HS-27A (cell line): ENCODE results near the gene NINJ2.
"Not testable (repeated sequence)": the region's sequence is repeated elsewhere in the genome, so short reads cannot be mapped to it uniquely, and the experiment has no call there.

Source experiments
- DNase-seq: peaks from one replicate; pipeline ENCODE4 v3.0.0-alpha.2; 2012; ENCODE audit warnings: low read depth, missing footprints

Gene NINJ2

GRCh38 chr12:641321-641720 lies 21.9 kb downstream of the NINJ2 start:
- not testable (repeated sequence) for DNase-seq

DNA sequence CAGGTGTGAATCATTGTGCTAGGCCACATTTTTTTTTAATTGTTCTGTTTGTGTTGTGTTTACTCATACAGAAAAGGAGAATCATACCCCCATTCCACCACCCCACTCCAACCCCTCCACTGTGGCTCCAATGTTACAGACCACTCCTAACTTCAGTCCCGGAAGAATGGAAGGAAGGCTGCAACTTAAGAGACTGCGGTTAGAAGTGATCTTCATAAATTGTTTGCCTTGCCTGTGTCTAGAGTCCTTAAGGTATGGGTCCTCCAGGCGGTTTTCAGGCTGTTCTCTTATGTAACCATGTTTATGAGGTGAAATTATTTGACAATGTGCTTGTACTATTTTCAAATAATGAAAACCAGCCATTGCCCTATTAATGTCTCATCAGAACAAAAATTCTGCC lies 22.5 kb downstream of the NINJ2 start:
- no peak for DNase-seq

GRCh38 chr12:639988-640387 lies 23.3 kb downstream of the NINJ2 start:
- no peak for DNase-seq

- no peak for DNase-seq
Measured at GRCh38 chr12:639566-639965, 23.7 kb downstream of the NINJ2 start.

GRCh38 chr12:638953-639557 lies 24.2 kb downstream of the NINJ2 start:
- no peak for DNase-seq

GRCh38 chr12:636632-637031 lies 26.6 kb downstream of the NINJ2 start:
- no peak for DNase-seq

- DNase-seq, result no peak
Measured at GRCh38 chr12:633731-634130, 29.5 kb downstream of the NINJ2 start.

GRCh38 chr12:632102-632696 lies 31.0 kb downstream of the NINJ2 start:
- peak; percentile 74 for DNase-seq

DNA sequence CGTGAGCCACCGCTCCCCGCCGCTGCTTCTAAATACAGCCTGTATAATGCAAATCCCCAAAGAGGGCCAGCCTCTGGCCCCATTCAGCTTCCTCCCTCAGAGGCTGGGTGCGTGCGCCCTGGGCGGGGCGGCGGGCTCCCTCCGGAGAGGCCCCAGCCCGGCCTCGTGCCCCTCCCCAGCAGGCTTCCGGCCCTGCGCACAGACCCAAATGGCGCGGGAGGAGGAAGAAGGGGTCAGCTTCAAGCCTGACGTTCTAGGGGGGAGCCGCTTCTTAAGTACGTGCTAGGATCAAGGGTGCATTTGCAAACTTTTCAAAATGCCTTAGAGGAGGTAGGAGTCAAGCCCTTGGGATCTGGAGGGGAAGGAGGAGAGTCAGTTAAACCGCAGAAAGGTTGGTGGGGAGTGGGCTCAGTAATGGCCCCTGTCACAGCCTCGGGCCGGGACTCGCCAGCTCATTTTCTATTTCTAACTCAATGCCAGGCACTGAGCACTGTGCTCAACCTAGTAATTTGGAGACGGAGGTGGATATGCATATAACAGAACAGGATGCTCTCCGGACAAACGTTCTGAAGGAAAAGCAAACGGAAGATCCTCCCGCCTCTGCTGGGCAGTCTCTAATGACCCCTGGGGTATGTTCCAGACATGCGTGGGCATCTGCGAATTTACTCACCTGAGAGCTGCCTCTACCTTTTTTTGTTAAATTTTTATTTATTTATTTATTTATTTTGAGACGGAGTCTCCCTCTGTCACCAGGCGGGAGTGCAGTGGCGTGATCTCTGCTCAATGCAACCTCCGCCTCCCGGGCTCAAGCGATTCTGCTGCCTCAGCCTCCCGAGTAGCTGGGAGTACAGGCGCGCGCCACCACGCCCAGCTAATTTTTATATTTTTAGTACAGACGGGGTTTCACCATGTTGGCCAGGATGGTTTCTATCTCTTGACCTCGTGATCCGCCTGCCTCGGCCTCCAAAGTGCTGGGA lies 32.3 kb downstream of the NINJ2 start:
- DNase-seq, result no peak

DNA sequence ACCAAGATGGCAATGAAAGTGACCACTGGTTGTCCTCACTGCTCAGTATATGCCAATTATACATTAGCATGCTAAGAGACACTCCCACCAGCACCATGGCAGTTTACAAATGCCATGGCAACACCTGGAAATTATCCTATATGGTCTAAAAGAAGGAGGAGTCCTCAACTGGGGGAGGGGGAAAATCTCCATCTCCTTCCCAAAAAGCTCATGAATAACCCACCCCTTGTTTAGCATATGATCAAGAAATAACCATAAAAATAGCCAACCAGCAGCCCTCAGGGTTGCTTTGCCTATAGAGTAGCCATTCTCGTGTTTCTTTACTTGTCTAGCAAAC lies 34.5 kb downstream of the NINJ2 start:
- DNase-seq, result not testable (repeated sequence)

DNA sequence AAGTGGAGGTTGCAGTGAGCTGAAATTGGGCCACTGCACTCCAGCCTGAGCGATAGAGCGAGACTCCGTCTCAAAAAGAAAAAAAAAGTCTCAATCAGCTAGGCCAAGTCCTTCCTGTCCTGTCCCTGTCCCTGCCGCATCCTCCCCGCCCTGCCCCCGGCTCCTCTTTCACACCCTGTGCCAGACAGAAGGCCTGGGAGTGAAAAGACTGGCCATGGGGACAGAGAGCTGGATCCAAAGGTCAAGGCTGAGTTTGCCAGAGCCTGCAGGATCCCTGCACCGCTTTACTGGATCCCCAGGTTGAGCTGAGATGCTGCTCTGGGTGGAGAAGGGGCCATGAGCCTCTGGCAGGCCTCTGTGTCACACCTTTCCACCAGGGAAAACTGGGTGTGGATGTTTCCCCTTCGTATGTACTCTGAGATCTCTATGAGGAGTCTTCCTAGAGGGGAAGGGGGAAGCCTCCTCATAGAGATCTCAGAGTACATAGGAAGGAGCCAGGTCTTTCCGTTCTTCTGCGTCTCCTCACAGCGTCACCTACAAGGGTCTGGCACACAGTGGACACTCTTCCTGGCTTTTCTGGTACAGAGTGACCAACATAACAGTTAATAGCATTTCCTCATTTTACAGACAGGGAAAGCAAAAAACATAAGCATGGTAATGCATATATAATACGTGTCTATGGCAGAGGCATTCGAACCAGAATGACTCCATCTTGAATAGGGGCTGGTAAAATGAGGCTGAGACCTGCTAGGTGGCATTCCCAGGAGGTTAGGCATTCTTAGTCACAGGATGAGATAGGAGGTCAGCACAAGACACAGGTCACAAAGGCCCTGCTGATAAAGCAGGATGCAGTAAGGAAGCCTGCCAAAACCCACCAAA lies 35.1 kb downstream of the NINJ2 start:
- DNase-seq, result no peak

- no peak for DNase-seq
Measured at GRCh38 chr12:627285-627684, 36.0 kb downstream of the NINJ2 start.

DNA sequence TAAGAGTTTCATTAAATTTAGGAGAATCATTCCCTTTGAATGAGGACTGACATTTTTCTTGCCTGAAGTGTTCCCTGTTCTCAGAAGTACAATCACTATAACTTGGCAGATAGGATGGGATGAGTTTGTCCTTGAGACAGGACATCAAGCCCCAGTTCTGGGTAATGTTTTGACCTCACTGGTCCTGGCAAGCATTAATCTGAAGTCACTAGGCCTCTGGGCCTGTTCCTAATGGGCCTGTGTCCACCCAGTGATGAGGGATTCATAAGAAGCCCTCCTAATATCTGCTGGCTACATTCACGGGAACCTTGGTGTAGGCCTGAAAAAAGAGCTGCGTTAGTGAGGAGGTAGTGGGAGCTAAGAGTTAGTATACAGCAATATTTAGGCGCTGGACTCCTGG lies 37.2 kb downstream of the NINJ2 start:
- DNase-seq, result no peak

DNA sequence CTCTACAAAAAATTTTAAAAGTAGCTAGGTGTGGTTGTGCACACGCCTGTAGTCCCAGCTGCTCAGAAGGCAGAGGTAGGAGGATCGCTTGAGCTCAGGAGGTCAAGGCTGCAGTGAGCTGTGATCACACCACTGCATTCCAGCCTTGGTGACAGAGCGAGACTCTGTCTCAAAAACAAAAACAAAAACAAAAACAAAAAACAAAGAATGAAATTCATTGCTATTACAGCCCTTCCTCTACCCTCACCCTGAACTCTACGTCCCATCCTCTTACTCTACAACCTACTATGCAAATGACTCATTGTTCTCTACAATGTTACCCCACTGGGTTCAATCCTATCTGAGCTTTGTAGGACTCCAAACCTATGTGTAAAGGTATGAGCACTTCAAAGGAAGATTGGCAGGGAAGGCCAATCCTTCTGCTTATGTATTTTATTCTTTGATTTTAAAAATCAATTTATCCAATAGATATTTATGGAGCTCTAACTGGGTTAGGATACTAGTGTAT lies 39.3 kb downstream of the NINJ2 start:
- DNase-seq, result no peak

DNA sequence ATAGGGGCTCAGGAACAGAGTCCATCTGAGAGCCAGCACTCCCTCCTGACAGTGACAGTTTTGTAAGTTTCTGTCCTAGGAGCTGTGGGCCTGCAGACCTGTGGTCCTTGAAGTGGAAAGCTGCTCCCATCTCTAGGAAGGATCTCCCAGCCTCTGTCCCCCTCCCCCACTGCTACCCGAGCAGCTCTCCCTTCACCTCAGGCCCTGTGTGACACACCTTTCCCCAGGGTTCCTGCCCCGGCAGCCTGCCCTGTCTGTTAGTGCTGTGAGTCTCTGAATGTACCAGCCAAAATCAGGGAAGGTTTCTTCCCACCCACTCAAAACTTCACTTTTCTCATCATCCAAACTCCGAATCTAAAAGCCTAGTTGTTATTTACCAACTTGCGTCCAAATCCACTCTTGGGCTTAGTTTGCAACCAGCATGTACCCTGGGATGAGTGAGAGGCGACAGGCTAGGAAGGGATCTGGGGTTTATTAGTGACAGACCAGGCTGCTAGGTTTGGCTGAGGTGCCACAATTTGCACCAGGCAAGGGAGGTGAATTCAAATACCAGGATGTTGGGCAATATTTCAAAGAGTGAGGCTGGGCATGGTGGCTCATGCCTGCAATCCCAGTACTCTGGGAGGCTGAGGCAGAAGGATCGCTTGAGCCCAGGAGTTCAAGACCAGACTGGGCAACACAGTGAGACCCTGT lies 39.9 kb downstream of the NINJ2 start:
- DNase-seq, result no peak

GRCh38 chr12:622416-622815 lies 40.8 kb downstream of the NINJ2 start:
- DNase-seq, result no peak

DNA sequence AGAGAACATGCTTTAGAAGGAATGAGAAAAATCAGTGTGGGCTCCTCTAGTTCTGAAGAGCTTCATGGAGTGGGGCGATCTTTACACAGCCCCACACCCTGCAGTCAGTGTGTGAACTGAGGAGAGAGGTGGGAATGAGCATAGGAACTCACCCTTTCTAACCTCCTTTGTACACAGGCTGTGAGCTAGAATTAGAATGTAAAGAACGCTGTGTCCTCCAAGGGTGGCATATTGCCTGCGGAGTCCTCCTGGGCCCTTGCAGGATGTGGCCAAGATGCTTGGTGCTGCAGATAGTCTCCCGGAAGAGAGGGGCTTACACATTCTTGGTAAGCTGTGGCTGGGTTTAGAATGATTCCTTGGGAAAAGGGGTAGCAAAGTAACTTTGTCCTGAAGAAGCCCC lies 43.9 kb downstream of the NINJ2 start:
- no peak for DNase-seq

DNA sequence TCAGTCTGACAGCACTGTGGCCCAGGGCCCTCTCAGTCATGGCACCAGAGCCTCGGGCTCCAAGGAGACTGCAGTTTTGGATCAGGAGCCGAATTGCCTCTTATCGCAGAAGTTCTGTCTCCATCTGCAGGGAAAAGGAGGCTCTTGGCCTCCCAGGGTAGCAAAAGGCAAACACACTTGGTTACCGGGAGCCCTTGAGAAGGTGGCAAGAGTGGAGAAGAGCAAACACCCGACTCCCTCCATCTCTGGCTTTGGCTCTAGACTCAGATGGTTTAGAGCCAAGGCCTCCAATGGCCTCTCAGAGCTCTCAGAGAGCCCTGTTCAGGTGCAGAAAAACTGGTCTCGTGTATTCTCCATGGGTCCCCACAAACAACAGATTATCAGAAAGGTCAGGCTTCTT lies 44.6 kb downstream of the NINJ2 start:
- DNase-seq, result no peak

GRCh38 chr12:617304-617915 lies 45.8 kb downstream of the NINJ2 start:
- no peak for DNase-seq

DNA sequence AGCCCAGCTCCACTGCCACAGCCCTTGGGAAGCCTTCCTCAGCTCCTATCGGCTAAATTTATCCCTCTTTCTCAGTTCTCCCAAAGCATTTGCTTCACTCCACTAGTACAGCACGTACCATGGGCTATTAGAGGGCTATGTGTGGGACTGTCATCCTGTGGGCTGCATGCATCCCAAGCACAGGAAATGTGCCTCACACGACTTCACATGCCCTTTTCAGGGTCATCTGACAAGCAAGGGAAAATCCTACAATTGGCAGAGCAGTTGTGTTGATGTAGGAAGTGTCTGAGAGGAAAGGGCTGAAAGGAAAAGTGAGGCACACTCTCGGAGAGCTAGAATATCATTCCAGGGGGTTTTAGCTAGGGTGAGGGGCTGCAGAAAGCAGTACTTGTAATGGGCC lies 47.6 kb downstream of the NINJ2 start:
- DNase-seq, result no peak

- DNase-seq, result no peak
Measured at GRCh38 chr12:614411-614970, 48.8 kb downstream of the NINJ2 start.
